Measurements from ENCODE around the gene BAIAP2L1.

The BAIAP2L1 gene

GRCh38 chr7:98282703-98283102, 118.2 kb downstream of the BAIAP2L1 start:
- Histone ChIP-seq H3K36me3 (ENCODE audit: control insufficient read depth in 2 of 2, insufficient read depth in 2 of 2, low read length in 2 of 2) (peaks cover 0 to 4% of the 10 kb centered on the region in 2 donors), H3K27me3 (ENCODE audit: control insufficient read depth in 2 of 2, insufficient read depth in 2 of 2, low read length in 2 of 2) (no peaks in the 10 kb centered on the region), H3K9ac (ENCODE audit: low read depth in 1 of 2, low read length in 2 of 2) (peak overlapping the region; percentile 88 to 89), H3K4me1 (ENCODE audit: control insufficient read depth in 2 of 2, insufficient read depth in 2 of 2, low read length in 2 of 2) (peaks cover 52 to 70% of the 10 kb centered on the region in 2 donors), H3K4me3 (ENCODE audit: low read length in 2 of 2) (peak overlapping the region; percentile 79 to 86), H3K9me3 (ENCODE audit: control insufficient read depth in 2 of 2, low read length in 2 of 2) (no peaks in the 10 kb centered on the region), H3K27ac (ENCODE audit: low read depth in 2 of 2, low read length in 2 of 2) (peak overlapping the region; percentile 94 to 95)

GRCh38 chr7:98281757-98282606, 118.9 kb downstream of the BAIAP2L1 start:
- Histone ChIP-seq H3K36me3 (ENCODE audit: control insufficient read depth in 2 of 2, insufficient read depth in 2 of 2, low read length in 2 of 2) (peaks cover 0 to 4% of the 10 kb centered on the region in 2 donors), H3K27ac (ENCODE audit: low read depth in 2 of 2, low read length in 2 of 2) (peak overlapping the region; percentile 94 to 95), H3K9me3 (ENCODE audit: control insufficient read depth in 2 of 2, low read length in 2 of 2) (no peaks in the 10 kb centered on the region), H3K9ac (ENCODE audit: low read depth in 1 of 2, low read length in 2 of 2) (peak overlapping the region; percentile 88 to 89), H3K4me1 (ENCODE audit: control insufficient read depth in 2 of 2, insufficient read depth in 2 of 2, low read length in 2 of 2) (peaks cover 45 to 63% of the 10 kb centered on the region in 2 donors), H3K27me3 (ENCODE audit: control insufficient read depth in 2 of 2, insufficient read depth in 2 of 2, low read length in 2 of 2) (no peaks in the 10 kb centered on the region), H3K4me3 (ENCODE audit: low read length in 2 of 2) (peak overlapping the region; percentile 79 to 86)

GRCh38 chr7:98280791-98281756, 119.8 kb downstream of the BAIAP2L1 start, which contains the start of gene BRI3:
Gene BRI3 (plus strand): TSS chr7:98281686. CDS start chr7:98281796, 110 bp downstream.
- Histone ChIP-seq H3K4me3 (ENCODE audit: low read length in 2 of 2) (peak within 1 kb of the TSS; percentile 79 to 86), H3K4me1 (ENCODE audit: control insufficient read depth in 2 of 2, insufficient read depth in 2 of 2, low read length in 2 of 2) (peaks cover 37 to 54% of the 10 kb centered on the region in 2 donors), H3K9ac (ENCODE audit: low read depth in 1 of 2, low read length in 2 of 2) (peak within 1 kb of the TSS; percentile 88 to 93), H3K36me3 (ENCODE audit: control insufficient read depth in 2 of 2, insufficient read depth in 2 of 2, low read length in 2 of 2) (no peaks in the 10 kb centered on the region), H3K9me3 (ENCODE audit: control insufficient read depth in 2 of 2, low read length in 2 of 2) (no peaks in the 10 kb centered on the region), H3K27ac (ENCODE audit: low read depth in 2 of 2, low read length in 2 of 2) (peak within 1 kb of the TSS; percentile 95 to 97), H3K27me3 (ENCODE audit: control insufficient read depth in 2 of 2, insufficient read depth in 2 of 2, low read length in 2 of 2) (no peaks in the 10 kb centered on the region)

- peak overlapping the region; percentile 93 to 97 for H3K27ac ChIP-seq (ENCODE audit: low read depth in 2 of 2, low read length in 2 of 2)
- no peaks in the 10 kb centered on the region for H3K36me3 ChIP-seq (ENCODE audit: control insufficient read depth in 2 of 2, insufficient read depth in 2 of 2, low read length in 2 of 2)
- H3K4me3 ChIP-seq (ENCODE audit: low read length in 2 of 2), result peak overlapping the region; percentile 71 to 83
- H3K4me1 ChIP-seq (ENCODE audit: control insufficient read depth in 2 of 2, insufficient read depth in 2 of 2, low read length in 2 of 2), result peaks cover 29 to 46% of the 10 kb centered on the region in 2 donors
- peak overlapping the region; percentile 85 to 93 for H3K9ac ChIP-seq (ENCODE audit: low read depth in 1 of 2, low read length in 2 of 2)
- no peaks in the 10 kb centered on the region for H3K9me3 ChIP-seq (ENCODE audit: control insufficient read depth in 2 of 2, low read length in 2 of 2)
- H3K27me3 ChIP-seq (ENCODE audit: control insufficient read depth in 2 of 2, insufficient read depth in 2 of 2, low read length in 2 of 2), result no peaks in the 10 kb centered on the region
Observed at GRCh38 chr7:98280296-98280695, 120.6 kb downstream of the BAIAP2L1 start.

GRCh38 chr7:98278936-98279335, 122.0 kb downstream of the BAIAP2L1 start:
- no peaks in the 10 kb centered on the region for H3K36me3 ChIP-seq (ENCODE audit: control insufficient read depth in 2 of 2, insufficient read depth in 2 of 2, low read length in 2 of 2)
- peaks cover 17 to 33% of the 10 kb centered on the region in 2 donors for H3K4me1 ChIP-seq (ENCODE audit: control insufficient read depth in 2 of 2, insufficient read depth in 2 of 2, low read length in 2 of 2)
- no peaks in the 10 kb centered on the region for H3K9me3 ChIP-seq (ENCODE audit: control insufficient read depth in 2 of 2, low read length in 2 of 2)
- no peak overlapping the region for H3K4me3 ChIP-seq (ENCODE audit: low read length in 2 of 2)
- H3K27ac ChIP-seq (ENCODE audit: low read depth in 2 of 2, low read length in 2 of 2), result no peak overlapping the region
- H3K9ac ChIP-seq (ENCODE audit: low read depth in 1 of 2, low read length in 2 of 2), result no peak overlapping the region
- no peaks in the 10 kb centered on the region for H3K27me3 ChIP-seq (ENCODE audit: control insufficient read depth in 2 of 2, insufficient read depth in 2 of 2, low read length in 2 of 2)

- no peak overlapping the region for H3K27ac ChIP-seq (ENCODE audit: low read depth in 2 of 2, low read length in 2 of 2)
Observed at GRCh38 chr7:98278408-98278807, 122.5 kb downstream of the BAIAP2L1 start.

GRCh38 chr7:98276241-98276761, 124.6 kb downstream of the BAIAP2L1 start:
- Histone ChIP-seq H3K27ac (ENCODE audit: low read depth in 2 of 2, low read length in 2 of 2) (peak overlapping the region; percentile 5 to 59), H3K9ac (ENCODE audit: low read depth in 1 of 2, low read length in 2 of 2) (no peak overlapping the region), H3K4me1 (ENCODE audit: control insufficient read depth in 2 of 2, insufficient read depth in 2 of 2, low read length in 2 of 2) (peaks cover 4 to 14% of the 10 kb centered on the region in 2 donors)

More at GRCh38 chr7:98278408-98278807, 122.5 kb downstream of the BAIAP2L1 start:
- Histone ChIP-seq H3K4me1 (ENCODE audit: control insufficient read depth in 2 of 2, insufficient read depth in 2 of 2, low read length in 2 of 2) (peaks cover 12 to 27% of the 10 kb centered on the region in 2 donors), H3K9me3 (ENCODE audit: control insufficient read depth in 2 of 2, low read length in 2 of 2) (no peaks in the 10 kb centered on the region), H3K9ac (ENCODE audit: low read depth in 1 of 2, low read length in 2 of 2) (no peak overlapping the region), H3K27me3 (ENCODE audit: control insufficient read depth in 2 of 2, insufficient read depth in 2 of 2, low read length in 2 of 2) (no peaks in the 10 kb centered on the region), H3K4me3 (ENCODE audit: low read length in 2 of 2) (no peak overlapping the region), H3K36me3 (ENCODE audit: control insufficient read depth in 2 of 2, insufficient read depth in 2 of 2, low read length in 2 of 2) (no peaks in the 10 kb centered on the region)

GRCh38 chr7:98267303-98267702, 133.6 kb downstream of the BAIAP2L1 start:
- Histone ChIP-seq H3K9ac (ENCODE audit: low read depth in 1 of 2, low read length in 2 of 2) (no peak overlapping the region), H3K9me3 (ENCODE audit: control insufficient read depth in 2 of 2, low read length in 2 of 2) (no peaks in the 10 kb centered on the region), H3K4me1 (ENCODE audit: control insufficient read depth in 2 of 2, insufficient read depth in 2 of 2, low read length in 2 of 2) (no peaks in the 10 kb centered on the region), H3K4me3 (ENCODE audit: low read length in 2 of 2) (no peak overlapping the region), H3K27ac (ENCODE audit: low read depth in 2 of 2, low read length in 2 of 2) (no peak overlapping the region), H3K36me3 (ENCODE audit: control insufficient read depth in 2 of 2, insufficient read depth in 2 of 2, low read length in 2 of 2) (no peaks in the 10 kb centered on the region), H3K27me3 (ENCODE audit: control insufficient read depth in 2 of 2, insufficient read depth in 2 of 2, low read length in 2 of 2) (no peaks in the 10 kb centered on the region)

More at GRCh38 chr7:98276241-98276761, 124.6 kb downstream of the BAIAP2L1 start:
- Histone ChIP-seq H3K4me3 (ENCODE audit: low read length in 2 of 2) (no peak overlapping the region), H3K27me3 (ENCODE audit: control insufficient read depth in 2 of 2, insufficient read depth in 2 of 2, low read length in 2 of 2) (no peaks in the 10 kb centered on the region), H3K36me3 (ENCODE audit: control insufficient read depth in 2 of 2, insufficient read depth in 2 of 2, low read length in 2 of 2) (no peaks in the 10 kb centered on the region), H3K9me3 (ENCODE audit: control insufficient read depth in 2 of 2, low read length in 2 of 2) (no peaks in the 10 kb centered on the region)

- Histone ChIP-seq H3K27ac (ENCODE audit: low read depth in 2 of 2, low read length in 2 of 2) (no peak overlapping the region), H3K4me1 (ENCODE audit: control insufficient read depth in 2 of 2, insufficient read depth in 2 of 2, low read length in 2 of 2) (no peaks in the 10 kb centered on the region), H3K9ac (ENCODE audit: low read depth in 1 of 2, low read length in 2 of 2) (no peak overlapping the region), H3K27me3 (ENCODE audit: control insufficient read depth in 2 of 2, insufficient read depth in 2 of 2, low read length in 2 of 2) (no peaks in the 10 kb centered on the region), H3K9me3 (ENCODE audit: control insufficient read depth in 2 of 2, low read length in 2 of 2) (no peaks in the 10 kb centered on the region), H3K36me3 (ENCODE audit: control insufficient read depth in 2 of 2, insufficient read depth in 2 of 2, low read length in 2 of 2) (peaks cover 0 to 1% of the 10 kb centered on the region in 2 donors), H3K4me3 (ENCODE audit: low read length in 2 of 2) (no peak overlapping the region)
Observed at GRCh38 chr7:98266840-98267239, 134.1 kb downstream of the BAIAP2L1 start.

All from mucosa of rectum (tissue), 2 donors.